Right forelimb (tissue), 1 donor: ENCODE data around the gene ADD1.
A peak's percentile ranks its signal among the peaks of the same experiment; 100 is the strongest.

ENCODE experiments used
- DNase-seq: peaks from one replicate; pipeline ENCODE4 v3.0.0-alpha.2; 2018

ADD1 gene

GRCh38 chr4:2805712-2806389 is 37.8 kb upstream of the ADD1 start:
- DNase-seq = no peak

- peak; percentile 71 for DNase-seq
These were observed 37.0 kb upstream of the ADD1 start for GRCh38 chr4:2806390-2807355.

- no peak for DNase-seq
These were observed 36.1 kb upstream of the ADD1 start for GRCh38 chr4:2807571-2807970.

DNA sequence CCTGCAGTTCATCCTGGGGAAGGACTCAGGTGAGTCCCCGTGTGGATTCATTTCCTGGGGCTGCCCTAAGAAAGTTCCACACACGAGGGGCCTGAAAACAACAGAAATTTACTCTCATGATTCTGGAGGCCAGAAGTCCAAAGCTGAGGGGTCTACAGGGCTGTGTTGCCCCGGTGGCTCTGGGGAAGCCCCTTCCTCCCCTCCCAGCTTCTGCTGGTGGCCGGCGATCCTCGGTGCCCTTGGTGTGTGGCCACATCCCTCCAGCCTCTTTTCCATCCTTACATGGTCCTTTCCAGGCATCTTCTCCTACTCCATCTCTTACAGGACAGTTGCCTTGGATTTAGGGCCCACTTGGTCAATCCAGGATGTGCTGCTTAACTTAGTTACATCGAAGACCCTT is 35.6 kb upstream of the ADD1 start:
- no peak for DNase-seq

GRCh38 chr4:2809610-2810180 is 33.9 kb upstream of the ADD1 start:
- DNase-seq = no peak

DNA sequence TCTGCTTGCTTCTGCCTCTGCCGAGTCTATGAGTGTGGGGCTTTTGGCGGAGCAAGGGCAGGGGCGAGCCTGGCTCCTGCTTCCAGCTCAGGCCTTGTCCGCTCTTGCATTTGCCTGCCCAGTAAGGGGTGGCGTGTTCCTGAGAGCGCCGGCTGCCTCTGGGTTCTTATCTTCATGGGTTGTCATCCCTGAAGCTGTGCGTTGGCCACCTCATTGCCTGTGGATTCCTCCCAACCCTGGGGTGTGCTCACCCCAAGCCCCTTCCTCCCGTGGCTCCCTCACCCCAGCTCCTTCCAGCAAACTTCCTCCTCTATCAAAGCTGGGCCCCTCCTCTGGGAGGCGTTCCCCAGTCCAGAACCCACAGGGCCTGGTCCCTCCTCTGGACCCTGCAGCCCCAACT is 33.3 kb upstream of the ADD1 start:
- DNase-seq = no peak

- peak; percentile 65 for DNase-seq
These were observed 31.6 kb upstream of the ADD1 start for GRCh38 chr4:2811830-2812611.

DNA sequence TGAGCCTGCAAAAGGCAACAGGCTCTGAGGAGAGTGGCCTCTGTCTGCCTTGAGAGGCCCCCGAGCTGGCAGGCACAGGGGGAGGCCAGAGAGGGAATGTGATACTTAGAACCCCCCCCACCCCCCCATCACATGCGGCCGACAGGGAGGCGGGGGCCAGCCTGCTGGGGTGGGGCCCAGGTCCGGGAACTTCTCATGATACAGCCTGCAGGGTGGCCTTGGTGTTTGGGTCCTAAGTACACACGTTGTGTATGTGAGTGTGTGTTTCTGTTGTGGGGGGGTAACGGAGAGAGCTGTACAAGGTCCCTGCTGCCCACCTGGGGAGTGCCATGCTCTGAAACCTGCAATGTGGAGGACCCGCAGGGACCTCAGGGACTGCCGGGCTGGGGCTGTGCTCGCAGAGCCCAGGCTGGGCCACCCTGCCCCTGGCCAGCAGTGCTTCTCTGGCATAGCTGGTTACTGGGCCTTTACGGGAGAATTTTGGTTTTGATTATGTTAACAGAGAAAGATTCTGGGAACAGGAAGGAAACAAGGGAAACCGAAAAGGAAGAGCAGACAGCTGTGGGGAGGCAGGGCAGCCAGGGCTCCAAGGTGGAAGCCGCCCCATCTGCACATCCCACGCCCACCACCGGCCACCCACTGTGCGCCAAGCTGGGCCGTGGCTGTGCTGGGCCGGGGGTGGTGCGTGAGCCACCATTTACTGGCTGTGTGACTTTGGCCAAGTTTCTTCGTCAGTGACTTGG is 30.9 kb upstream of the ADD1 start:
- DNase-seq = peak; percentile 67

DNA sequence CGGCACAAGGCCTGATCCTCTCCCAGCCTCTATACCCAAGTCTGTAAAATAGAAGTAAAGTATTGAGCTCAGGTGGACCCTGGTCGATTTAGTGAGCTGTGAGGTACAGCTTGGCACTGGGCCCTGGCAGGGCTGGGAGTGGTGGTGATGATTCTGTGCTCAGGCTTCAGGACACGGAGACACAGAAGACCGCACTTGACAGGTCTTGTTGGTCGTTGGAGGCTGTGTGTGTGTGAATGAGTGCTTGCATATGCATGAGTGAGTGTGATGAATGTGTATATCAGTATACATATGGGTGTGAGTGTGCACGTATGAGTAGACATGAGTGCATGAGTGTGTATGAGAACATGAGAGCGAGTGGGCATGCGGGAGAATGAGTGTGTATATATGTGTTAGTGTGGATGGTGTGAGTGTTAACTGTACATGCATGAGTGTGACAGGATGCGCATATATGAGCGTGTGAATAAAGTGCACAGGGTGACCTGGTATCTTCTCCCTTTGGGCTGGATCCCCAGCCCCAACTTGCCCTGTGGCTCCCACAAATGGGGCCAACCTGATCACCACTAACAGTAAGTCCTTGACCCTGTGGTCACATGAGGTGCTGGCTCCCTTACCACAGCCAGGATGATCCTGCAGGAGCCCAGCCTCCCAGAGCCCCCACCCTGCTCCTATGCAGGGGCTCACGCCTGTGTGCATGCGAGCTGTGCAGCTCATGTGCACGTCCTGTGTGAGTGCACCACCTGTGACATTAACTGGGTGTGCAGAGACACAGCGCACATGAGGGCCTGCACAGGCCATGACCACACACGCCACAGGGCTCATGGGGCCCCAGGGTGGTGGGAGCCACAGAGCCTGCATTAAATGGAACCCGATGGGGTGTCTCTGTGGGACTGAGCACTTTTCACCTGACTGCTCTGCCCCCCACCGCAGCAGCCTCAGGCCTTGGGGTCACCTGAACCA is 29.9 kb upstream of the ADD1 start:
- no peak for DNase-seq

- DNase-seq = no peak
These were observed 28.9 kb upstream of the ADD1 start for GRCh38 chr4:2814627-2815270.

DNA sequence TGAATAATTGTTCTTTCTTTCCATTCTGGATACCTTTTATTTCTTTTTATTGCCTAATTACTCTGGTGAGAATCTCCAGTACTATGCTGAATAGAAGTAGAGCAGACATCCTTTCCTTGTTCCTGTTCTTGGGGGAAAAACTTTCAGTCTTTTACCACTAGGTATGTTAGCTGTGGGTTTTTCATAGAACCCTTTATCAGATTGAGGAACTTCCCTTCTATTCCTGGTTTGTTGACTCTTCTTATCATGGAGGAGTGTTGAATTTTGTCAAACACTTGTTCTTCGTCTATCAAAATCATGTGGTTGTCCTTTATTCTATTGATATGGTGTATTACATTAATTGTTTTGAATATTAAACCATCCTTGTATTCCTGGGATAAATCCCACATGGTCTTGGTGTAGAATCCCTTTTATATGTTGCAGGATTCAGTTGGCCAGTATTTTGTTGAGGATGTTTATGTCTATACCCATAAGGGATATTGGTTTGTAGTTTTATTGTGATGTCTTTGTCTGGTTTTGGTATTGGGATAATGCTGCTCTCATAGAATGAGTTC is 27.2 kb upstream of the ADD1 start:
- no peak for DNase-seq

- no peak for DNase-seq
These were observed 26.5 kb upstream of the ADD1 start for GRCh38 chr4:2817137-2817536.

DNA sequence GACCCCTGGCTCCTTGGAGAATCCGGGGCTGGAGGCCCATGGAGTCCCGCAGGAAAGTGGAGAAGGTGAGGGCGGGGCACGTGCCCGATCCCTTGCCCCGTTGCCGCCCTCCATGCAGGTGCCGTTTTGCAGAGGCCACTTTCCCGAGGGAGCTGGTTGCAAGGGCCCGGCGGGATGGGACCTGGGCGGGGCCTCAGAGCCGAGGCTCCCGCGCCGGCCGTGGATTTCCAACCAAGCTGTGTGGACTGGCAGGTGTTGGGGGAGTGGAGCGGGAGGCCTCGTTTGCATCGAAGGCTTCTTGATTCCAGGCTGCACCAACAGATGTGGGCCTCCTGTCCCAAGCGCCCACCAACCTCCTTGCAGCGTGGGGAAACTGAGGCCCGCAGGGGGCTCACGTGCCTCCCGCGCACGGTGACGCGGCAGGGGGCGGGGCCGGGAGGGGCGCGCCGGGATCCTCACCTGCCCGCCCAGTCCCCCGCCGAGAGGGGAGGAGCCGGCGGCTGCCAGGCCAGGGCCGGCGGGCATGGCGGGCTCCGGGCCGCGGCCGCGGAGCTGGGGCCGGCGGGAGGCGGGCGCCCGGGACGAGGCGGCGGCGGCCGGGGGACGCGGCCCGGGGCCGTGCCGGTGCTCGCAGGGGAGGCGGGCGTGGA is 25.8 kb upstream of the ADD1 start:
- DNase-seq = no peak

GRCh38 chr4:2818351-2818939 is 25.2 kb upstream of the ADD1 start:
- DNase-seq = no peak

- no peak for DNase-seq
These were observed 24.1 kb upstream of the ADD1 start for GRCh38 chr4:2819244-2820215.

- no peak for DNase-seq
These were observed 23.2 kb upstream of the ADD1 start for GRCh38 chr4:2820216-2820982.
